Measurements from ENCODE around the gene TMEM87B.

The TMEM87B gene

DNA sequence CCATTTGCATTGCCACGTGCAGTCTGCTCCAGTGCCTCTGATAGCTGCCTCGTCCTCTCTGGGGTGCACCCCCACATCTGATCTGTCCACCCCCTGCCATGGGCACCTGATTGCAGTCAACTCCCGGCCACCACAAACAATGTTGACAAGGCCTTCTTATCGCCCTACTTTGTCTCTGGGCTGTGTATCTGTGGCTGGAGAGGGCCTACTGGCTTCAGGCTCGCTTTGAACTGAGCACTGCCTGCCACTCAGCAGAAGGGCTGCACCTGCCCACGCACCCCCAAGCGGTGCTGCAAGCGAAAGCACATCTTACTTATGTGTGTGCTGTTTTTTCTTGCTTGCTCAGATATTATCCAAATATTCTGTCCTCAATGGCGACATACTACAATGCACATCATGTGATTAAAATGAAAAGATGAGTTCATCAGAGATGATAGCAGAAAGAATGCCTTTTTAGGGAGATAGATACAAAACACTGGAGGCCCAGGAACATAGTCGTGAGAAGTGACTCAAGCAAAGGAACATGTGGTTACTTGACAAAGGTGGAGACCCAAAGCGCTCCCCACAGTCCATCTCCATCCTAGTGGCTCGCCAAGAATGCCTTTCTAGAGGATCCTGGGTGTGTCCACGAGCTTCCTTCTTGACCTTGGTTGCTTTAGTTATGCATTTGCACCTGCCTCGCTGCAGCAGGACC lies 111.9 kb downstream of the TMEM87B start:
- DNase-seq (ENCODE audit: low spot score), result no peak

DNA sequence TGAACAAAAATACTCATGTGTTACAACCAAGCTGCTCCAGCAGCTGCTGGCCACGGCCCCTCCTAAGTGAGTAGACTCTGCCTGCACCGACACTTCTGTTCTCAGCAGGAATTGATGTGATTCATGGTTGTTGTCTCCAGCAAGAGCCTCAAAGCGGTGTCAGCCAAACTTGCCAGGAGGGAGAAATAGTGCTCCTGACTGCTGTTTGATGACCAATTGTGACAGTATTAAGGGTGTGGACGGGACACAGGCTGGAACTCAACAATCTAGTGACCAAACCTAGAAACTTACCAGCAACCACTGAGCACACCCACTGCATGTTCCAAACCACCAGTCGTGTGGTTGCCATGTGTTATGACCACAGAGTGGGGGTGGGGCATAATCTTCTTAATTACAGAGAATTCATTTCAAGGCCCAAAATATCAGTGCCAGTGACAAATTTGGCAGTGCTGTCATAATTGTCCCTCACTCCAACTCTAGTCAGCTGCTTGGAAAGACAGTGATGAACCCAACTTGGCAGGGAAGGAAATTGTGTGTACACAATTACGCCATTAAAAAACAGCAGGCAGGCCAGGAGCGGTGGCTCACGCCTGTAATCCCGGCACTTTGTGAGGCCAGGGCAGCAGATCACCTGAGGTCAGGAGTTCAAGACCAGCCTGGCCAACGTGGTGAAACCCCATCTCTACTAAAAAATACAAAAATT lies 113.5 kb downstream of the TMEM87B start:
- peak; percentile 57 for DNase-seq (ENCODE audit: low spot score)

Data from GM03348 (cell line).